ENCODE data around the gene NEURL1B. TPM values are rescaled to one million over a fixed set of nuclear protein-coding genes. Genes with fewer than 3 reads are reported as not detected.

Gene NEURL1B
- total and polyA plus RNA-seq, 2 experiments from 2014 or later = 0.65 to 5.8 TPM

DNA sequence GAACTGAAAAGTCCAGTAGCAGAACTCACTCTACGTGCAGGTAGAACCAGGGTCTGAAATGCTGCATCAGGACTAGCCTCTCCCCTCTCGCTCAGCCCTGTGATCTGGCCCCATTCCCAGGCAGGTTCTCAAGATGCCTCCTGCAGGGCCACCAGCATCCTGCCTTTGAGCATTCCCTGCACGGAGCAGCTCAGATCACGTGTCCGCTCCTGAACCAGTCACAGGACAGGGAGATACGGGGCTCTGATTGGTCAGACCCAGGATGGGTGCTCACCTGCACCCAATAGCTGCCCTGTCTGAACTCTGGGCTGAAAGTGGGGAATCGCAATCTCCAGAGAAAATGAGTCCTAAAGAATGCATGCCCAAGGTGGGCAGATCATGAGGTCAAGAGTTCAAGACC is 50.8 kb downstream of the NEURL1B start:
- WGBS (ENCODE audit: low lambda C conversion rate, missing lambda C conversion rate) = 90% methylated on average over 7 of the region's 7 CpGs
- DNase-seq (ENCODE audit: low spot score) = no peak
- Histone ChIP-seq H3K9me2 (replicated peaks; ENCODE audit: insufficient read depth) (no peaks in the 10 kb centered on the region), H3K27ac (no peak overlapping the region), H3K36me3 (replicated peaks; ENCODE audit: insufficient read depth, low read depth) (no peaks in the 10 kb centered on the region), H3K4me1 (ENCODE audit: insufficient read depth) (peaks cover 24% of the 10 kb centered on the region), H3K9me3 (ENCODE audit: low read depth) (no peaks in the 10 kb centered on the region), H3K27me3 (no peaks in the 10 kb centered on the region), H3K4me2 (no peak overlapping the region), H3K79me2 (no peaks in the 10 kb centered on the region), H2AFZ (no peak overlapping the region), H4K20me1 (ENCODE audit: insufficient read depth, poor library complexity, severe bottlenecking) (no peaks in the 10 kb centered on the region), H3K4me3 (no peak overlapping the region)
- no peak for TF ChIP-seq EZH2phosphoT487 (IDR thresholded peaks at IDR 0.05; ENCODE audit: low read depth, severe bottlenecking, unreplicated experiment)
- no peak for TF ChIP-seq EZH2 (IDR thresholded peaks at IDR 0.05; ENCODE audit: borderline replicate concordance)
- TF ChIP-seq, protein P1, sequence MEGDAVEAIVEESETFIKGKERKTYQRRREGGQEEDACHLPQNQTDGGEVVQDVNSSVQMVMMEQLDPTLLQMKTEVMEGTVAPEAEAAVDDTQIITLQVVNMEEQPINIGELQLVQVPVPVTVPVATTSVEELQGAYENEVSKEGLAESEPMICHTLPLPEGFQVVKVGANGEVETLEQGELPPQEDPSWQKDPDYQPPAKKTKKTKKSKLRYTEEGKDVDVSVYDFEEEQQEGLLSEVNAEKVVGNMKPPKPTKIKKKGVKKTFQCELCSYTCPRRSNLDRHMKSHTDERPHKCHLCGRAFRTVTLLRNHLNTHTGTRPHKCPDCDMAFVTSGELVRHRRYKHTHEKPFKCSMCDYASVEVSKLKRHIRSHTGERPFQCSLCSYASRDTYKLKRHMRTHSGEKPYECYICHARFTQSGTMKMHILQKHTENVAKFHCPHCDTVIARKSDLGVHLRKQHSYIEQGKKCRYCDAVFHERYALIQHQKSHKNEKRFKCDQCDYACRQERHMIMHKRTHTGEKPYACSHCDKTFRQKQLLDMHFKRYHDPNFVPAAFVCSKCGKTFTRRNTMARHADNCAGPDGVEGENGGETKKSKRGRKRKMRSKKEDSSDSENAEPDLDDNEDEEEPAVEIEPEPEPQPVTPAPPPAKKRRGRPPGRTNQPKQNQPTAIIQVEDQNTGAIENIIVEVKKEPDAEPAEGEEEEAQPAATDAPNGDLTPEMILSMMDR (IDR thresholded peaks at IDR 0.05; ENCODE audit: poor library complexity) = no peak

DNA sequence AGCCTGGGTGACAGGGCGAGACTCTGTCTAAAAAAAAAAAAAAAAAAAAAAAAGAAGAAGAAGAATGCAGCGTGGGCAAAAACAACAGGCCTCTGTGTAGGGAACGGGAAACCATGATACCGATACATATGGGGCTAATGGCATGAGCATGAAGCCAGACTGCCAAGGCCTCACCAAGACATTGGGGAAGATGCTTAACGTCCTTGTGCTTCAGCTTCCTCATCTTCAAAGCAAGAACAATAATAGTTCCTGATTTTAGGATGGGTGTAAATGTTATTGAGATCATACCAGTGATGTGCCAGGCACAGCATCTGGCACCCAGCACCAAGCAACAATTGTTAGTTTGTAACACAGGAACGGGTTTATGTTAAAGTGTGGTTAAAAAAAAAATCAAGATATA is 51.4 kb downstream of the NEURL1B start:
- H3K4me2 ChIP-seq = no peak overlapping the region
- no peak for DNase-seq (ENCODE audit: low spot score)
- H3K79me2 ChIP-seq = no peaks in the 10 kb centered on the region
- WGBS (ENCODE audit: low lambda C conversion rate, missing lambda C conversion rate) = 91% methylated on average over 5 of the region's 6 CpGs
- no peaks in the 10 kb centered on the region for H3K27me3 ChIP-seq
- H2AFZ ChIP-seq = no peak overlapping the region
- no peaks in the 10 kb centered on the region for H3K36me3 ChIP-seq (replicated peaks; ENCODE audit: insufficient read depth, low read depth)
- H3K4me3 ChIP-seq = no peak overlapping the region
- H3K9me3 ChIP-seq (ENCODE audit: low read depth) = no peaks in the 10 kb centered on the region
- H4K20me1 ChIP-seq (ENCODE audit: insufficient read depth, poor library complexity, severe bottlenecking) = no peaks in the 10 kb centered on the region
- H3K9me2 ChIP-seq (replicated peaks; ENCODE audit: insufficient read depth) = no peaks in the 10 kb centered on the region
- H3K27ac ChIP-seq = no peak overlapping the region
- TF ChIP-seq EZH2phosphoT487 (IDR thresholded peaks at IDR 0.05; ENCODE audit: low read depth, severe bottlenecking, unreplicated experiment) (no peak), EZH2 (IDR thresholded peaks at IDR 0.05; ENCODE audit: borderline replicate concordance) (no peak)
- TF ChIP-seq, protein P1 (IDR thresholded peaks at IDR 0.05; ENCODE audit: poor library complexity) = no peak
- H3K4me1 ChIP-seq (ENCODE audit: insufficient read depth) = peaks cover 27% of the 10 kb centered on the region

DNA sequence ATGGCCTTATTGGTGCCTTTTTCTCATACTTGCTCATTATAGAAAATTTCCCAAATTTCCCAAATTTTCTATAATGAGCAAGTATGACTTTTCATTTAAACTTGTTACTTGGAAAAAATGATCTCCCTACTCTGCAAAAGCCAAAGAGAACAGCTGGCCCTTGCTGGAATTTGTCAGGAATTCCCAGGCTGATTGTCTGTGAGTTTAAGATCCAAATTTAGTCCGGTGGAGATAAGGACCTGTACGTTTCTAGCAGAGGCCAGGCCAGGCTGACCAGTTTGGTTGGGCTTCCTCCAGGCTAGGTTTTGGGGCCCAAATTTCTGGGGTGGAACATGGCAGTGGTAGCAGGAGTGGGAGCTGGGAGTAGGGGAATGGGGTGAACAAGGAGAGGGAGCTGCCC is 51.9 kb downstream of the NEURL1B start:
- Histone ChIP-seq H3K9me2 (replicated peaks; ENCODE audit: insufficient read depth) (no peaks in the 10 kb centered on the region), H3K9me3 (ENCODE audit: low read depth) (no peaks in the 10 kb centered on the region), H3K27me3 (no peaks in the 10 kb centered on the region), H3K4me2 (no peak overlapping the region), H3K27ac (peak overlapping the region; percentile 56), H3K79me2 (no peaks in the 10 kb centered on the region), H3K36me3 (replicated peaks; ENCODE audit: insufficient read depth, low read depth) (no peaks in the 10 kb centered on the region), H2AFZ (no peak overlapping the region), H4K20me1 (ENCODE audit: insufficient read depth, poor library complexity, severe bottlenecking) (no peaks in the 10 kb centered on the region), H3K4me1 (ENCODE audit: insufficient read depth) (peaks cover 27% of the 10 kb centered on the region), H3K4me3 (no peak overlapping the region)
- TF ChIP-seq, protein P1 (IDR thresholded peaks at IDR 0.05; ENCODE audit: poor library complexity) = no peak
- TF ChIP-seq EZH2phosphoT487 (IDR thresholded peaks at IDR 0.05; ENCODE audit: low read depth, severe bottlenecking, unreplicated experiment) = no peak
- no peak for TF ChIP-seq EZH2 (IDR thresholded peaks at IDR 0.05; ENCODE audit: borderline replicate concordance)
- no peak for DNase-seq (ENCODE audit: low spot score)
- WGBS (ENCODE audit: low lambda C conversion rate, missing lambda C conversion rate) = 29% methylated on average over 2 of the region's 2 CpGs

DNA sequence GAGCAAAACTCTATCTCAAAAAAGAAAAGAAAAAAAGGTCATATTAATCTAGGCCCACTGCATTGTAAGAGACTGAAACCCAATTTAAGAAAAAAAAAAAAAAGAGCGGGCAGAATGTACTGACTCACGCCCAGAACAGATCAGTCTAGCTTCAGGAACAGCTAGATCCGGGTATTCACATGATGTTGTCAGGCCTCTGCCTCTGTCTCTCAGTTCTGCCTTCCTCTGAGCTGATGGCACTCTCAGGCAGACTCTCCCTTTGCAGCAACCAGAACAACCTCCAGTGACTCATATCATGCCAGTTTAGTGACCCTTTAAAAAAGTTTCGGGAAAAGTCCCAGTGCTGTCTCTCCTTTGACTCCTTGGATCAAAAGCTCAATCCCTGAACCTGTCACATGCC is 53.0 kb downstream of the NEURL1B start:
- no peak for DNase-seq (ENCODE audit: low spot score)
- Histone ChIP-seq H3K4me1 (ENCODE audit: insufficient read depth) (peaks cover 20% of the 10 kb centered on the region), H3K27ac (no peak overlapping the region), H4K20me1 (ENCODE audit: insufficient read depth, poor library complexity, severe bottlenecking) (no peaks in the 10 kb centered on the region), H3K79me2 (no peaks in the 10 kb centered on the region), H3K4me3 (no peak overlapping the region), H3K36me3 (replicated peaks; ENCODE audit: insufficient read depth, low read depth) (no peaks in the 10 kb centered on the region), H3K4me2 (no peak overlapping the region), H2AFZ (no peak overlapping the region), H3K27me3 (no peaks in the 10 kb centered on the region), H3K9me2 (replicated peaks; ENCODE audit: insufficient read depth) (no peaks in the 10 kb centered on the region), H3K9me3 (ENCODE audit: low read depth) (no peaks in the 10 kb centered on the region)
- TF ChIP-seq EZH2phosphoT487 (IDR thresholded peaks at IDR 0.05; ENCODE audit: low read depth, severe bottlenecking, unreplicated experiment) (no peak), EZH2 (IDR thresholded peaks at IDR 0.05; ENCODE audit: borderline replicate concordance) (no peak)
- TF ChIP-seq, protein P1 (IDR thresholded peaks at IDR 0.05; ENCODE audit: poor library complexity) = no peak
- 92% methylated on average over 4 of the region's 4 CpGs for WGBS (ENCODE audit: low lambda C conversion rate, missing lambda C conversion rate)

All from hepatocyte (in vitro differentiated cells).